ENCODE results near the gene PTPN5.
"Not testable (repeated sequence)": the region's sequence is repeated elsewhere in the genome, so short reads cannot be mapped to it uniquely, and the experiment has no call there.

The PTPN5 gene

GRCh38 chr11:18691467-18692140 is 100.0 kb downstream of the PTPN5 start:
- DNase-seq (ENCODE audit: low read depth in 3 of 3, low spot score in 1 of 3): not testable (repeated sequence)

- no peak for DNase-seq (ENCODE audit: low read depth in 3 of 3, low spot score in 1 of 3)
Observed at GRCh38 chr11:18684267-18684666, 107.3 kb downstream of the PTPN5 start.

- no peak for DNase-seq (ENCODE audit: low read depth in 3 of 3, low spot score in 1 of 3)
Observed at GRCh38 chr11:18682466-18682865, 109.1 kb downstream of the PTPN5 start.

DNA sequence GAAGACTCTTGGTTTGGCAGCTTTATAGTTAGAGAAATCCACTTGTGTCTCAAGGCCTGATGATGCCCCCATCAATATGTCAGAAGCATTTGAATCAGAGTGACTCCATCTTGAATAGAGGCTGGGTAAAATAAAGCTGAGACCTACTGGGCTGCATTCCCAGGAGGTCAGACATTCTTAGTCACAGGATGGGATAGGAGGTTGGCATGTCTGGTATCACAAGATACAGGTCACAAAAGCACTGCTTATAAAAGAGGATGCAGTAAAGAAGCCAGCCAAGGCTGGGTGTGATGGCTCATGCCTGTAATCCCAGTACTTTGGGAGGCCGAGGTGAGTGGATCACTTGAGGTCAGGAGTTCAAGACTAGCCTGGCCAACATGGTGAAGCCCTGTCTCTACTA is 109.6 kb downstream of the PTPN5 start:
- not testable (repeated sequence) for DNase-seq (ENCODE audit: low read depth in 3 of 3, low spot score in 1 of 3)
